HEK293T (cell line): Measurements from ENCODE around the gene SLMAP.

Source experiments
- ARNT ChIP-seq: fragments of 450-650 bp; IDR thresholded peaks from 2 replicates; pipeline ENCODE4 v1.6.1; 2017; ENCODE audit warnings: mild to moderate bottlenecking
- BHLHE40 ChIP-seq: fragments of 450-650 bp; IDR thresholded peaks from 2 replicates; pipeline ENCODE4 v1.6.1; 2016; ENCODE audit warnings: mild to moderate bottlenecking, moderate library complexity, borderline replicate concordance
- ELF4 ChIP-seq: fragments of 450-650 bp; IDR thresholded peaks from 2 replicates; pipeline ENCODE4 v1.6.1; 2017; ENCODE audit warnings: antibody characterized with exemption
- FOXA1 ChIP-seq: fragments of 450-650 bp; IDR thresholded peaks from 2 replicates; pipeline ENCODE4 v1.6.1; 2016; ENCODE audit warnings: mild to moderate bottlenecking
- FOXK2 ChIP-seq: fragments of 450-650 bp; IDR thresholded peaks from 2 replicates; pipeline ENCODE4 v1.6.1; 2016; ENCODE audit warnings: mild to moderate bottlenecking
- FOXM1 ChIP-seq: fragments of 450-650 bp; IDR thresholded peaks from 2 replicates; pipeline ENCODE4 v1.6.1; 2017; ENCODE audit warnings: mild to moderate bottlenecking, borderline replicate concordance
- HDGF ChIP-seq: fragments of 450-650 bp; IDR thresholded peaks from 2 replicates; pipeline ENCODE4 v1.6.1; 2017; ENCODE audit warnings: antibody characterized with exemption, borderline replicate concordance
- L3MBTL2 ChIP-seq: fragments of 450-650 bp; conservative IDR thresholded peaks from 2 replicates; pipeline ENCODE4 v1.6.1; 2016; ENCODE audit warnings: mild to moderate bottlenecking
- LEF1 ChIP-seq: fragments of 450-650 bp; IDR thresholded peaks from 2 replicates; pipeline ENCODE4 v1.6.1; 2017; ENCODE audit warnings: mild to moderate bottlenecking, borderline replicate concordance
- NFRKB ChIP-seq: fragments of 450-650 bp; IDR thresholded peaks from 2 replicates; pipeline ENCODE4 v1.6.1; 2016; ENCODE audit warnings: mild to moderate bottlenecking, moderate library complexity
- PKNOX1 ChIP-seq: fragments of 450-650 bp; IDR thresholded peaks from 2 replicates; pipeline ENCODE4 v1.6.1; 2016
- SP1 ChIP-seq: fragments of 450-650 bp; IDR thresholded peaks from 2 replicates; pipeline ENCODE4 v1.6.1; 2017
- SUZ12 ChIP-seq: fragments of 450-650 bp; IDR thresholded peaks from 2 replicates; pipeline ENCODE4 v1.6.1; 2016; ENCODE audit warnings: mild to moderate bottlenecking
- ZNF384 ChIP-seq: fragments of 450-650 bp; IDR thresholded peaks from 2 replicates; pipeline ENCODE4 v1.6.1; 2016

GRCh38 chr3:57841818-57842217, 85.7 kb downstream of the SLMAP start:
- TF ChIP-seq BHLHE40 (no peak), FOXK2 (no peak), FOXM1 (no peak), ZNF384 (no peak), PKNOX1 (no peak), L3MBTL2 (no peak), HDGF (no peak), FOXA1 (no peak), SP1 (no peak), NFRKB (no peak), SUZ12 (no peak), ELF4 (no peak), ARNT (no peak), LEF1 (no peak)
